MM.1S (cell line): ENCODE results near the gene ASCL2.

Source experiments
- DNase-seq: peaks from one replicate; pipeline ENCODE4 v3.0.0-alpha.2; 2015
- H2AFZ ChIP-seq: fragments of 300-600 bp; sonication (generic); 2 replicates; pipeline ENCODE4 v1.6.0; 2016; ENCODE audit warnings: antibody characterized with exemption, low read length
- H3F3A ChIP-seq: fragments of 300-600 bp; sonication (generic); 2 replicates; pipeline ENCODE4 v1.6.1; 2016; ENCODE audit warnings: mild to moderate bottlenecking, antibody characterized with exemption, low read length, moderate library complexity, mixed read lengths; ENCODE audit not compliant: insufficient read depth
- H3K27ac ChIP-seq: fragments of 300-600 bp; sonication (generic); 2 replicates; pipeline ENCODE4 v1.5.1; 2016; ENCODE audit warnings: mild to moderate bottlenecking, low read length
- H3K27me3 ChIP-seq: fragments of 300-600 bp; sonication (generic); replicated peaks from 2 replicates; pipeline ENCODE4 v1.6.0; 2016; ENCODE audit warnings: low read length; ENCODE audit not compliant: insufficient read depth
- H3K36me3 ChIP-seq: fragments of 300-600 bp; sonication (generic); replicated peaks from 2 replicates; pipeline ENCODE4 v1.6.1; 2016; ENCODE audit warnings: mild to moderate bottlenecking, low read length, mixed read lengths; ENCODE audit not compliant: insufficient read depth
- H3K4me1 ChIP-seq: fragments of 300-600 bp; sonication (generic); 2 replicates; pipeline ENCODE4 v1.6.1; 2016; ENCODE audit warnings: low read length, mixed read lengths
- H3K4me2 ChIP-seq: fragments of 300-600 bp; sonication (generic); 2 replicates; pipeline ENCODE4 v1.6.0; 2016; ENCODE audit warnings: low read depth, low read length
- H3K4me3 ChIP-seq: fragments of 300-600 bp; sonication (generic); 2 replicates; pipeline ENCODE4 v1.5.1; 2016; ENCODE audit warnings: low read length, mixed read lengths
- H3K79me2 ChIP-seq: fragments of 300-600 bp; sonication (generic); 2 replicates; pipeline ENCODE4 v1.6.1; 2016; ENCODE audit warnings: mixed run types, low read length, mixed read lengths
- H3K9ac ChIP-seq: fragments of 300-600 bp; sonication (generic); 2 replicates; pipeline ENCODE4 v1.6.1; 2016; ENCODE audit warnings: low read length, mixed read lengths
- H3K9me2 ChIP-seq: fragments of 300-600 bp; sonication (generic); replicated peaks from 2 replicates; pipeline ENCODE4 v1.6.1; 2016; ENCODE audit warnings: mild to moderate bottlenecking, low read length, mixed read lengths; ENCODE audit not compliant: insufficient read depth
- H3K9me3 ChIP-seq: fragments of 300-600 bp; sonication (generic); replicated peaks from 2 replicates; pipeline ENCODE4 v1.6.1; 2016; ENCODE audit warnings: mild to moderate bottlenecking, low read length, mixed read lengths; ENCODE audit not compliant: insufficient read depth
- H4K20me1 ChIP-seq: fragments of 300-600 bp; sonication (generic); 2 replicates; pipeline ENCODE4 v1.6.1; 2016; ENCODE audit warnings: mild to moderate bottlenecking, low read length, moderate library complexity, mixed read lengths; ENCODE audit not compliant: insufficient read depth
- CTCF ChIP-seq: fragments of 300-600 bp; sonication (generic); IDR thresholded peaks from 2 replicates; pipeline ENCODE4 v1.5.1; 2016; ENCODE audit warnings: antibody characterized with exemption, low read length, mixed read lengths
- EZH2 ChIP-seq: fragments of 300-600 bp; sonication (generic); optimal IDR thresholded peaks from 2 replicates; pipeline ENCODE3; 2017; ENCODE audit warnings: low read depth, mild to moderate bottlenecking, antibody characterized with exemption, low read length, mixed read lengths
- EZH2phosphoT487 ChIP-seq: fragments of 300-600 bp; sonication (generic); IDR thresholded peaks from 2 replicates; pipeline ENCODE4 v1.6.1; 2018; ENCODE audit warnings: antibody characterized with exemption, low read length

Gene ASCL2

GRCh38 chr11:2306877-2307500, 36.6 kb upstream of the ASCL2 start:
- Histone ChIP-seq H3K9ac (no peak overlapping the region), H3F3A (no peaks in the 10 kb centered on the region), H3K4me3 (no peak overlapping the region), H3K79me2 (no peaks in the 10 kb centered on the region), H4K20me1 (no peaks in the 10 kb centered on the region), H3K27ac (no peak overlapping the region), H3K4me2 (no peak overlapping the region), H3K36me3 (no peaks in the 10 kb centered on the region), H3K4me1 (peaks cover 10% of the 10 kb centered on the region), H3K27me3 (peaks cover 62% of the 10 kb centered on the region), H3K9me3 (no peaks in the 10 kb centered on the region), H2AFZ (no peak overlapping the region), H3K9me2 (no peaks in the 10 kb centered on the region)
- DNase-seq: no peak
- TF ChIP-seq EZH2phosphoT487: no peak
- no peak for TF ChIP-seq EZH2
- no peak for TF ChIP-seq CTCF

- no peak overlapping the region for H3K9ac ChIP-seq
- H3K27ac ChIP-seq: no peak overlapping the region
- H3K79me2 ChIP-seq: no peaks in the 10 kb centered on the region
- DNase-seq: no peak
- H3K9me2 ChIP-seq: no peaks in the 10 kb centered on the region
- H3K4me1 ChIP-seq: peaks cover 10% of the 10 kb centered on the region
- peak overlapping the region; percentile 63; the same call in 1 of the 2 replicates for H3K4me2 ChIP-seq
- H3K9me3 ChIP-seq: no peaks in the 10 kb centered on the region
- H3F3A ChIP-seq: no peaks in the 10 kb centered on the region
- H3K27me3 ChIP-seq: peaks cover 62% of the 10 kb centered on the region
- TF ChIP-seq EZH2phosphoT487: no peak
- peak overlapping the region; percentile 65 for H2AFZ ChIP-seq
- no peaks in the 10 kb centered on the region for H3K36me3 ChIP-seq
- no peak overlapping the region for H3K4me3 ChIP-seq
- H4K20me1 ChIP-seq: no peaks in the 10 kb centered on the region
Observed at GRCh38 chr11:2306452-2306823, 36.0 kb upstream of the ASCL2 start.

GRCh38 chr11:2305788-2306451, 35.5 kb upstream of the ASCL2 start:
- H3K4me1 ChIP-seq: peaks cover 10% of the 10 kb centered on the region
- no peaks in the 10 kb centered on the region for H3F3A ChIP-seq
- H3K9me2 ChIP-seq: no peaks in the 10 kb centered on the region
- no peaks in the 10 kb centered on the region for H3K36me3 ChIP-seq
- H3K9me3 ChIP-seq: no peaks in the 10 kb centered on the region
- H3K4me3 ChIP-seq: no peak overlapping the region
- H2AFZ ChIP-seq: peak overlapping the region; percentile 65
- peaks cover 61% of the 10 kb centered on the region for H3K27me3 ChIP-seq
- H4K20me1 ChIP-seq: no peaks in the 10 kb centered on the region
- H3K9ac ChIP-seq: no peak overlapping the region
- DNase-seq: no peak
- H3K27ac ChIP-seq: no peak overlapping the region
- TF ChIP-seq CTCF (no peak), EZH2 (no peak), EZH2phosphoT487 (no peak)
- peak overlapping the region; percentile 63; the same call in 1 of the 2 replicates for H3K4me2 ChIP-seq
- no peaks in the 10 kb centered on the region for H3K79me2 ChIP-seq
